Stomach (tissue), 9 donors: ENCODE results near the gene ARPP19. TPM values are rescaled to one million over a fixed set of nuclear protein-coding genes. Genes with fewer than 3 reads are reported as not detected.
"Not testable (repeated sequence)": the region's sequence is repeated elsewhere in the genome, so short reads cannot be mapped to it uniquely, and the experiment has no call there.

ENCODE experiments used
- DNase-seq, 2 donors: peaks; one replicate each; pipeline versions ENCODE4 v3.0.0 to v3.0.0-alpha.2; 2013 to 2019
- H3K27ac ChIP-seq, 5 donors: fragments of 200-600 bp in 4 of 5; sonication (generic) in 4 of 5; one replicate each; pipeline ENCODE4 v1.5.1; 2013 to 2019; ENCODE audit warnings: mild to moderate bottlenecking in 1 of 5, moderate library complexity in 1 of 5
- H3K27me3 ChIP-seq, 3 donors: fragments of 200-600 bp; sonication (generic); one replicate each; pipeline ENCODE4 v1.5.1; 2017 to 2019; ENCODE audit warnings: mixed run types in 1 of 3
- H3K36me3 ChIP-seq, 4 donors: fragments of 200-600 bp; sonication (generic); 1 replicate in 3 of 4; 2 replicates in 1 of 4; pipeline ENCODE4 v1.5.1; 2016 to 2019
- H3K4me1 ChIP-seq, 4 donors: fragments of 200-600 bp; sonication (generic); one replicate each; pipeline ENCODE4 v1.5.1; 2016 to 2019
- H3K4me3 ChIP-seq, 4 donors: fragments of 200-600 bp; sonication (generic) in 3 of 4; one replicate each; pipeline ENCODE4 v1.5.1; 2016 to 2019; ENCODE audit warnings: mild to moderate bottlenecking in 1 of 4
- H3K9me3 ChIP-seq, 4 donors: fragments of 200-600 bp; sonication (generic); one replicate each; pipeline ENCODE4 v1.5.1; 2016 to 2019
- CTCF ChIP-seq, 7 experiments: fragments of 450-650 bp in 4 of 7; fragments of 200-600 bp in 3 of 7; sonication (generic) in 3 of 7; IDR thresholded peaks; one replicate each; pipeline ENCODE4 v1.5.1; 2016 to 2019; ENCODE audit warnings: antibody characterized with exemption in 7 of 7, control low read depth in 2 of 7, mild to moderate bottlenecking in 1 of 7
- EP300 ChIP-seq: sonication (generic); formaldehyde crosslinking; IDR thresholded peaks from one replicate; pipeline ENCODE4 v1.6.1; 2017; ENCODE audit warnings: antibody characterized with exemption
- POLR2A ChIP-seq, 4 donors: fragments of 450-650 bp; IDR thresholded peaks; one replicate each; pipeline ENCODE4 v1.6.1; 2016; ENCODE audit warnings: antibody characterized with exemption in 4 of 4, control low read depth in 2 of 4, mild to moderate bottlenecking in 1 of 4, moderate library complexity in 1 of 4
- POLR2AphosphoS5 ChIP-seq, 3 donors: sonication (generic); formaldehyde crosslinking; IDR thresholded peaks; one replicate each; pipeline ENCODE4 v1.6.1; 2016; ENCODE audit warnings: antibody characterized with exemption in 3 of 3
- WGBS, 5 donors: extraction: QIAGEN DNeasy Blood & Tissue Kit in 3 of 5; methylation state at CpG; one replicate each; pipeline versions ENCODE4 v1.1.5 to v1.1.7; 2013 to 2018; 5-methylcytosine and 5-hydroxymethylcytosine counted together
- intact Hi-C: fragments of 100-400 bp; cut with DNase I; formaldehyde crosslinking; loops from one replicate; pipeline ENCODE4 v1.15.1; 2023; ENCODE audit warnings: low total_unique reads
- polyA plus RNA-seq, 3 donors: library from polyadenylated mRNA; stranded (reverse); fragments of 200-250 nt; gene quantifications; one replicate each; pipeline ENCODE4 v1.2.3, GENCODE V29; 2013
- total RNA-seq, 5 donors: library from RNA; depleted of rRNA; stranded (reverse); fragments of >200 nt; gene quantifications; one replicate each; pipeline versions ENCODE4 v1.1.0 to v1.2.3, GENCODE V29; 2014 to 2016
- donor health status: healthy with polysubstance abuse.
- donor health status: Bipolar disorder and iron deficiency.
- donor health status: healthy.

Gene ARPP19
- total and polyA plus RNA-seq, 8 donors = 8.4 to 263 (median 63.2) TPM

- 89 to 97% (median 93%) methylated on average over 5 of the region's 5 CpGs for WGBS, 5 donors
- Histone ChIP-seq H3K27me3 (no peaks in the 10 kb centered on the region), H3K36me3 (peaks cover 36 to 96% (median 94%) of the 10 kb centered on the region in 4 donors), H3K9me3 (no peaks in the 10 kb centered on the region), H3K4me3 (no peak overlapping the region), H3K27ac (no peak overlapping the region), H3K4me1 (no peaks in the 10 kb centered on the region)
- no peak for DNase-seq
- intact Hi-C loops = no loop called here
- TF ChIP-seq POLR2AphosphoS5 (IDR thresholded peaks at IDR 0.05) (no peak), CTCF (IDR thresholded peaks at IDR 0.05) (no peak), EP300 (no peak), POLR2A (IDR thresholded peaks at IDR 0.05) (no peak)
Measured at GRCh38 chr15:52609593-52609992, 40.8 kb upstream of the ARPP19 start.

DNA sequence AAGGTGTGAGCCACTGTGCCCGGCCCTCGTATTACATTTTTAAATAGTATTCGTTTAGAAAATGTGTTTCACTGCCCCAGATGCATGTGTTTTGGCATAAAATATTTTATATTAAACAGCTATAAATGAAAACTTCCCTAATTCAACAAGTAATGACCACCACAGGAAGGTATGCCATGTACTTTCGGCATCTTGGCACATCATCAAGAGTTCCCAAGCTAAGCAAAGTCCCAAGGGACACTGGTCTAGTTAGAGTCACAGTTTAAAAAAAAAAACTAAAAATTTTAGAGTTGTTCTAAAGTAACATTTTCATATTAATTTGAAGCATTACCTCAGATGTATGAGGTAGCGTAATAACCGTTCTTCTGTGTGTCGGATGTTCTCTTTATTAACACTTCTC lies 15.6 kb upstream of the ARPP19 start:
- Histone ChIP-seq H3K4me3 (no peak overlapping the region), H3K27ac (no peak overlapping the region), H3K4me1 (no peaks in the 10 kb centered on the region), H3K27me3 (no peaks in the 10 kb centered on the region), H3K9me3 (no peaks in the 10 kb centered on the region), H3K36me3 (peaks cover 17 to 87% (median 82%) of the 10 kb centered on the region in 4 donors)
- no peak for DNase-seq
- 93 to 98% (median 98%) methylated on average over 7 of the region's 7 CpGs for WGBS, 5 donors
- intact Hi-C loops = no loop called here
- no peak for TF ChIP-seq CTCF (IDR thresholded peaks at IDR 0.05)
- no peak for TF ChIP-seq POLR2A (IDR thresholded peaks at IDR 0.05)
- TF ChIP-seq EP300 = no peak
- TF ChIP-seq POLR2AphosphoS5 (IDR thresholded peaks at IDR 0.05) = no peak

DNA sequence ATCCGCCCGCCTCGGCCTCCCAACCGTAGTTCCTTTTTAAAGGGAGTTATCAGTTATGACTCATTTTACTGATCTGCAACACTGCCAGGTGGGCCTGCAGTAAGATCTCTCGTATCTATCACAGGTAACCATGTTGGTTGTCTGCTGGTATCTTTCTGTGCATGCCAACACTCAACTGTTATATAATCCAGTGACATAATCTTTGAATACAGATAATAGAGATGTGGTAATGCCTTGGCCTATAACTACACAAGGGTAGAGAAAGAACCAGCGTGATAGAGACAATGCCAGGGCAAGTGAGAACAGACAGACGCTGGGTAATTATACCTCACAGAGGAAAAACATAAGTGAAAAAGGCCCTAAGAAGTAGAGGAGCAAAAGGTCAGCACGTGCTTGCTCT lies 11.0 kb upstream of the ARPP19 start:
- Histone ChIP-seq H3K27me3 (no peaks in the 10 kb centered on the region), H3K4me3 (no peak overlapping the region), H3K4me1 (no peaks in the 10 kb centered on the region), H3K9me3 (no peaks in the 10 kb centered on the region), H3K27ac (no peak overlapping the region), H3K36me3 (peaks cover 17 to 52% (median 44%) of the 10 kb centered on the region in 4 donors)
- intact Hi-C loops = no loop called here
- no peak for DNase-seq
- TF ChIP-seq POLR2AphosphoS5 (IDR thresholded peaks at IDR 0.05) (no peak), POLR2A (IDR thresholded peaks at IDR 0.05) (no peak), EP300 (no peak), CTCF (IDR thresholded peaks at IDR 0.05) (no peak)
- WGBS, 5 donors = 82 to 88% (median 86%) methylated on average over 8 of the region's 8 CpGs

- no peak for DNase-seq
- intact Hi-C loops = no loop called here
- Histone ChIP-seq H3K36me3 (peaks cover 0 to 21% (median 14%) of the 10 kb centered on the region in 4 donors), H3K27ac (no peak overlapping the region), H3K4me3 (no peak overlapping the region), H3K4me1 (no peaks in the 10 kb centered on the region), H3K27me3 (no peaks in the 10 kb centered on the region), H3K9me3 (no peaks in the 10 kb centered on the region)
- TF ChIP-seq POLR2AphosphoS5 (IDR thresholded peaks at IDR 0.05) = no peak
- no peak for TF ChIP-seq CTCF (IDR thresholded peaks at IDR 0.05)
- TF ChIP-seq EP300 = no peak
- TF ChIP-seq POLR2A (IDR thresholded peaks at IDR 0.05) = no peak
- WGBS, 5 donors = 95 to 98% (median 96%) methylated on average over 2 of the region's 2 CpGs
Measured at GRCh38 chr15:52576692-52577091, 7.9 kb upstream of the ARPP19 start.

- H3K4me3 ChIP-seq, DNase-seq, intact Hi-C loops, H3K36me3 ChIP-seq, H3K27ac ChIP-seq, H3K4me1 ChIP-seq, H3K9me3 ChIP-seq, H3K27me3 ChIP-seq: not testable (repeated sequence)
- WGBS, 5 donors = 83 to 95% (median 85%) methylated on average over 7 of the region's 7 CpGs
Measured at GRCh38 chr15:52575573-52575972, 6.7 kb upstream of the ARPP19 start.
